GM23338 (cell line): ENCODE results near the gene EYA2. TPM values are rescaled to one million over a fixed set of nuclear protein-coding genes. Genes with fewer than 3 reads are reported as not detected.
A peak's percentile ranks its signal among the peaks of the same experiment; 100 is the strongest.

Experiments
- ATAC-seq: fragments of 200-7000 bp; cut with Tn5 transposase; 3 replicates; pipeline ENCODE4 v1.9.1; 2020
- DNase-seq: peaks from one replicate; pipeline ENCODE4 v3.0.0-alpha.2; 2015; ENCODE audit warnings: low spot score
- H2AFZ ChIP-seq: fragments of 200-600 bp; sonication (generic); 2 replicates; pipeline ENCODE4 v1.8.0; 2016; ENCODE audit warnings: antibody characterized with exemption, mild to moderate bottlenecking, moderate library complexity
- H3F3A ChIP-seq: fragments of 200-600 bp; sonication (generic); replicated peaks from 2 replicates; pipeline ENCODE4 v1.8.0; 2017; ENCODE audit warnings: antibody characterized with exemption, mixed run types, low read depth
- H3K27ac ChIP-seq: fragments of 200-600 bp; sonication (generic); 2 replicates; pipeline ENCODE4 v1.6.1; 2016; ENCODE audit warnings: low read depth
- H3K27me3 ChIP-seq: fragments of 200-600 bp; sonication (generic); 2 replicates; pipeline ENCODE4 v1.8.0; 2016; ENCODE audit warnings: mild to moderate bottlenecking, mixed run types, moderate library complexity; ENCODE audit not compliant: insufficient read depth
- H3K36me3 ChIP-seq: fragments of 200-600 bp; sonication (generic); 2 replicates; pipeline ENCODE4 v1.8.0; 2016; ENCODE audit warnings: mild to moderate bottlenecking; ENCODE audit not compliant: insufficient read depth
- H3K4me1 ChIP-seq: fragments of 200-600 bp; sonication (generic); 2 replicates; pipeline ENCODE4 v1.8.0; 2016; ENCODE audit warnings: mild to moderate bottlenecking, moderate library complexity; ENCODE audit not compliant: insufficient read depth
- H3K4me2 ChIP-seq: fragments of 200-600 bp; sonication (generic); 2 replicates; pipeline ENCODE4 v1.7.1; 2017; ENCODE audit warnings: mixed run types
- H3K4me3 ChIP-seq: fragments of 200-600 bp; sonication (generic); 2 replicates; pipeline ENCODE4 v1.6.1; 2016; ENCODE audit warnings: mixed run types
- H3K79me2 ChIP-seq: fragments of 200-600 bp; sonication (generic); replicated peaks from 2 replicates; pipeline ENCODE4 v1.8.0; 2017; ENCODE audit warnings: mild to moderate bottlenecking; ENCODE audit not compliant: insufficient read depth
- H3K9me2 ChIP-seq: fragments of 200-600 bp; sonication (generic); 2 replicates; pipeline ENCODE4 v1.8.0; 2017; ENCODE audit not compliant: insufficient read depth
- H4K20me1 ChIP-seq: fragments of 200-600 bp; sonication (generic); replicated peaks from 2 replicates; pipeline ENCODE4 v1.8.0; 2017; ENCODE audit warnings: mild to moderate bottlenecking; ENCODE audit not compliant: insufficient read depth
- H3K27ac Mint-ChIP-seq: 2 replicates; pipeline ENCODE4 v1.8.0; 2020; ENCODE audit warnings: inconsistent platforms, mild to moderate bottlenecking, moderate library complexity, mixed read lengths
- H3K27me3 Mint-ChIP-seq: 3 replicates; pipeline ENCODE4 v1.8.0; 2022; ENCODE audit warnings: low read depth, mild to moderate bottlenecking, moderate library complexity, mixed read lengths, inconsistent platforms; ENCODE audit not compliant: insufficient read depth, poor library complexity
- H3K36me3 Mint-ChIP-seq: 3 replicates; pipeline ENCODE4 v1.8.0; 2021; ENCODE audit warnings: low read depth, mild to moderate bottlenecking, inconsistent platforms, moderate library complexity, mixed read lengths
- H3K4me1 Mint-ChIP-seq: 3 replicates; pipeline ENCODE4 v1.8.0; 2020; ENCODE audit warnings: mild to moderate bottlenecking, inconsistent platforms, mixed read lengths
- H3K4me3 Mint-ChIP-seq: 3 replicates; pipeline ENCODE4 v1.8.0; 2021; ENCODE audit warnings: moderate library complexity, mild to moderate bottlenecking, inconsistent platforms, mixed read lengths
- H3K9me3 Mint-ChIP-seq: 3 replicates; pipeline ENCODE4 v1.8.0; 2020; ENCODE audit warnings: moderate library complexity, mild to moderate bottlenecking, inconsistent platforms, mixed read lengths
- CREB1 ChIP-seq: fragments of 250-450 bp; sonication (Bioruptor Pico); IDR thresholded peaks from 2 replicates; pipeline ENCODE4 v1.5.0; 2020; ENCODE audit warnings: low read depth, mild to moderate bottlenecking, moderate library complexity
- CTCF ChIP-seq, 2 experiments: fragments of 200-600 bp in 1 of 2; sonication (generic) in 1 of 2; conservative IDR thresholded peaks; 2 replicates each; pipeline versions ENCODE4 v1.5.1 to v1.6.1; 2016 to 2017; ENCODE audit warnings: antibody characterized with exemption in 2 of 2, low read depth in 2 of 2, mild to moderate bottlenecking in 2 of 2, moderate library complexity in 1 of 2
- ETS1 ChIP-seq: IDR thresholded peaks from 2 replicates; pipeline ENCODE4 v1.6.1; 2016; ENCODE audit warnings: antibody characterized with exemption
- EZH2 ChIP-seq: fragments of 200-600 bp; sonication (generic); IDR thresholded peaks from one replicate; pipeline ENCODE4 v1.8.0; 2017; ENCODE audit warnings: antibody characterized with exemption, mild to moderate bottlenecking, low read depth; ENCODE audit not compliant: unreplicated experiment
- JUNB ChIP-seq: IDR thresholded peaks from one replicate; pipeline ENCODE4 v1.6.1; 2016; ENCODE audit warnings: antibody characterized with exemption; ENCODE audit not compliant: unreplicated experiment
- NANOG ChIP-seq: IDR thresholded peaks from 2 replicates; pipeline ENCODE4 v1.6.1; 2016; ENCODE audit warnings: antibody characterized with exemption, borderline replicate concordance
- POLR2AphosphoS5 ChIP-seq: IDR thresholded peaks from 2 replicates; pipeline ENCODE4 v1.6.1; 2016; ENCODE audit warnings: antibody characterized with exemption, low read depth
- STAT1 ChIP-seq: IDR thresholded peaks from one replicate; pipeline ENCODE4 v1.6.1; 2016; ENCODE audit warnings: antibody characterized with exemption; ENCODE audit not compliant: unreplicated experiment
- ZNF114 ChIP-seq: fragments of 250-450 bp; sonication (Bioruptor Pico); IDR thresholded peaks from 2 replicates; pipeline ENCODE4 v1.5.0; 2020; ENCODE audit warnings: mild to moderate bottlenecking, moderate library complexity
- polyA plus RNA-seq: library from polyadenylated mRNA; unstranded; fragments of >200 nt; fragmentation: Nextera tagmentation; extraction: Ambion mirVana; gene quantifications from 2 replicates; pipeline ENCODE4 v1.2.1, GENCODE V29; 2016
- total RNA-seq: library from RNA; depleted of rRNA; stranded (reverse); fragments of >200 nt; shearing (Covaris generic); gene quantifications from 2 replicates; pipeline ENCODE4 v1.2.3, GENCODE V29; 2014
- TF ChIP-seq, protein P1 (sequence below): IDR thresholded peaks from one replicate; pipeline ENCODE4 v1.6.1; 2018; ENCODE audit warnings: antibody characterized with exemption; ENCODE audit not compliant: unreplicated experiment

EYA2 gene
- total and polyA plus RNA-seq, 2 experiments from 2014 or later = 0.50 to 0.56 TPM

DNA sequence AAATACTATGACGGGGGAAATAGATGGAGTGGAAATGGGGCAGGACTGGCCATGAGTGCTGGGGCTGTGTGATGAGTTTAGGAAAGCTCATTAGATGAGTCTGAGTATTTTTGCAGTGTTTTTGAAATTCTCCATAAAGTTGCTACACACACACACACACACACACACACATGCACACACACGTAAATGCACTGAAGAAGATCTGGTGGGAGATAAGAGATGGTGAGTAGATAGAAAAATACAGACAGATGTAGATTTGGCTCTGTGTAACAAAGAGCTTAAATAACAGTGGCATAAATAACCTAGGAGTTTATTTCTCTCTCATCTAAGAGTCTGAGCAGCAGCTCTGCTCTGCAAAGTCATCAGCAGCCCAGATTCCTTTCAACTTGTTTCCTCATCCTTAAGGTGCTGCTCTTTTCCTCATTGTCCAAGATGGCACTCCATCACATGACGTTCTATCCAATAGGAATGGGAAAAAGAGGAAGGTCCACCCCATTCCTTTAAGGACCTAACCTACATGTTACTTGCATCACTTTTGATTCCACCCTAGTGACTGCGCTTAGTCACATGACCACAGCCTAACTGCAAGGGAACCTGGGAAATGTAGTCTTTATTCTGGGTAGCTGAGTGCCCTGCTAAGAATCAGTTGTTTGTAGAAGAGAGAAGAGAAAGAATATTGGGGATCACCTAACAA lies 76.4 kb downstream of the EYA2 start:
- Histone ChIP-seq H3K79me2 (no peaks in the 10 kb centered on the region), H3K4me3 (no peak overlapping the region), H3K9me2 (peaks cover 7% of the 10 kb centered on the region), H3K4me2 (no peak overlapping the region), H3K27me3 (no peaks in the 10 kb centered on the region), H2AFZ (no peak overlapping the region), H4K20me1 (no peaks in the 10 kb centered on the region), H3K36me3 (no peaks in the 10 kb centered on the region), H3F3A (no peaks in the 10 kb centered on the region), H3K27ac (no peak overlapping the region), H3K4me1 (no peaks in the 10 kb centered on the region)
- Mint-ChIP-seq H3K36me3 (no peaks in the 10 kb centered on the region), H3K4me1 (peaks cover 7% of the 10 kb centered on the region), H3K9me3 (no peaks in the 10 kb centered on the region), H3K27ac (peak overlapping the region; percentile 83), H3K4me3 (peak overlapping the region; percentile 34; the same call in 1 of the 3 replicates), H3K27me3 (peaks cover under 1% of the 10 kb centered on the region)
- no peak for TF ChIP-seq CTCF (conservative IDR thresholded peaks at IDR 0.05; ENCODE audit: low read depth in 2 of 2)
- peak; percentile 81 for TF ChIP-seq ETS1
- no peak for TF ChIP-seq STAT1
- peak; percentile 82 for TF ChIP-seq CREB1 (CRISPR knock-in tag)
- 0 out of 2 replicates have a peak, but pooled peaks have one; percentile 21 for TF ChIP-seq POLR2AphosphoS5
- DNase-seq (peak; percentile 98), ATAC-seq (peak; percentile 100)

DNA sequence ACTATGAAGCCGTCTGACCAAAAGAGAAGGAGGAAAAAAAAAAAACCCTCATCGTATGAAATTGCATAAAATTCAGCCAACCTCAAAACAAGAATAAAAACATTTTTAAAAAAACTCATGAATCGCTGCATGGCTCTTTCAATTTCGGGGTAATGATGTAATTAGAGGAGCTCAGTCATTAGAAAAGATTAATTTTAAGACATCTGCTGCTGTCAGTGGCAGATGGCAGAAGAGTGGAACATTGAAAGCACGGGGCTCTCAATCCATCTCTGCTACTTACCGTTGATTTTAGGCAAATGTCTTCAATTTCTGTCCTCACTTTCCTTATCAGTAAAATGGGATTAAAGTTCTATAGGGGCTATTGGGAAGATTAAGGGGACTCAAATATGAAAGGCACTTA lies 79.1 kb downstream of the EYA2 start:
- H3F3A ChIP-seq = no peaks in the 10 kb centered on the region
- no peaks in the 10 kb centered on the region for H4K20me1 ChIP-seq
- peaks cover 7% of the 10 kb centered on the region for H3K9me2 ChIP-seq
- DNase-seq (no peak), ATAC-seq (no peak)
- Mint-ChIP-seq H3K36me3 (no peaks in the 10 kb centered on the region), H3K4me1 (peaks cover 9% of the 10 kb centered on the region), H3K9me3 (no peaks in the 10 kb centered on the region; the same call in 2 of the 3 replicates), H3K4me3 (no peak overlapping the region), H3K27me3 (peaks cover 6% of the 10 kb centered on the region), H3K27ac (no peak overlapping the region)
- H3K27me3 ChIP-seq = no peaks in the 10 kb centered on the region
- no peak overlapping the region for H3K27ac ChIP-seq
- no peak overlapping the region for H2AFZ ChIP-seq
- no peaks in the 10 kb centered on the region for H3K4me1 ChIP-seq
- H3K36me3 ChIP-seq = no peaks in the 10 kb centered on the region
- no peaks in the 10 kb centered on the region for H3K79me2 ChIP-seq
- H3K4me3 ChIP-seq = no peak overlapping the region
- H3K4me2 ChIP-seq = no peak overlapping the region
- TF ChIP-seq ZNF114 (CRISPR knock-in tag) = no peak
- no peak for TF ChIP-seq ETS1
- TF ChIP-seq STAT1 = no peak
- no peak for TF ChIP-seq NANOG
- TF ChIP-seq JUNB = no peak
- TF ChIP-seq, protein P1, sequence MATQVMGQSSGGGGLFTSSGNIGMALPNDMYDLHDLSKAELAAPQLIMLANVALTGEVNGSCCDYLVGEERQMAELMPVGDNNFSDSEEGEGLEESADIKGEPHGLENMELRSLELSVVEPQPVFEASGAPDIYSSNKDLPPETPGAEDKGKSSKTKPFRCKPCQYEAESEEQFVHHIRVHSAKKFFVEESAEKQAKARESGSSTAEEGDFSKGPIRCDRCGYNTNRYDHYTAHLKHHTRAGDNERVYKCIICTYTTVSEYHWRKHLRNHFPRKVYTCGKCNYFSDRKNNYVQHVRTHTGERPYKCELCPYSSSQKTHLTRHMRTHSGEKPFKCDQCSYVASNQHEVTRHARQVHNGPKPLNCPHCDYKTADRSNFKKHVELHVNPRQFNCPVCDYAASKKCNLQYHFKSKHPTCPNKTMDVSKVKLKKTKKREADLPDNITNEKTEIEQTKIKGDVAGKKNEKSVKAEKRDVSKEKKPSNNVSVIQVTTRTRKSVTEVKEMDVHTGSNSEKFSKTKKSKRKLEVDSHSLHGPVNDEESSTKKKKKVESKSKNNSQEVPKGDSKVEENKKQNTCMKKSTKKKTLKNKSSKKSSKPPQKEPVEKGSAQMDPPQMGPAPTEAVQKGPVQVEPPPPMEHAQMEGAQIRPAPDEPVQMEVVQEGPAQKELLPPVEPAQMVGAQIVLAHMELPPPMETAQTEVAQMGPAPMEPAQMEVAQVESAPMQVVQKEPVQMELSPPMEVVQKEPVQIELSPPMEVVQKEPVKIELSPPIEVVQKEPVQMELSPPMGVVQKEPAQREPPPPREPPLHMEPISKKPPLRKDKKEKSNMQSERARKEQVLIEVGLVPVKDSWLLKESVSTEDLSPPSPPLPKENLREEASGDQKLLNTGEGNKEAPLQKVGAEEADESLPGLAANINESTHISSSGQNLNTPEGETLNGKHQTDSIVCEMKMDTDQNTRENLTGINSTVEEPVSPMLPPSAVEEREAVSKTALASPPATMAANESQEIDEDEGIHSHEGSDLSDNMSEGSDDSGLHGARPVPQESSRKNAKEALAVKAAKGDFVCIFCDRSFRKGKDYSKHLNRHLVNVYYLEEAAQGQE = no peak
- no peak for TF ChIP-seq CTCF (conservative IDR thresholded peaks at IDR 0.05; ENCODE audit: low read depth in 2 of 2)
- no peak for TF ChIP-seq EZH2
